ENCODE results near the gene HMX1.

The HMX1 gene

GRCh38 chr4:8850074-8850829 is 21.4 kb downstream of the HMX1 start:
- no peak for TF ChIP-seq CTCF (IDR thresholded peaks at IDR 0.05; ENCODE audit: extremely low read depth, missing control alignments)
- DNase-seq (ENCODE audit: low spot score), result no peak

- DNase-seq (ENCODE audit: low spot score), result no peak
- TF ChIP-seq CTCF (IDR thresholded peaks at IDR 0.05; ENCODE audit: extremely low read depth, missing control alignments), result no peak
Observed at GRCh38 chr4:8849266-8850073, 22.2 kb downstream of the HMX1 start.

- no peak for DNase-seq (ENCODE audit: low spot score)
- no peak for TF ChIP-seq CTCF (IDR thresholded peaks at IDR 0.05; ENCODE audit: extremely low read depth, missing control alignments)
Observed at GRCh38 chr4:8848507-8849265, 23.0 kb downstream of the HMX1 start.

GRCh38 chr4:8847764-8848163 is 23.9 kb downstream of the HMX1 start:
- TF ChIP-seq CTCF (IDR thresholded peaks at IDR 0.05; ENCODE audit: extremely low read depth, missing control alignments), result no peak
- DNase-seq (ENCODE audit: low spot score), result no peak

GRCh38 chr4:8847331-8847730 is 24.3 kb downstream of the HMX1 start:
- TF ChIP-seq CTCF (IDR thresholded peaks at IDR 0.05; ENCODE audit: extremely low read depth, missing control alignments), result no peak
- DNase-seq (ENCODE audit: low spot score), result no peak

GRCh38 chr4:8846826-8847225 is 24.8 kb downstream of the HMX1 start:
- TF ChIP-seq CTCF (IDR thresholded peaks at IDR 0.05; ENCODE audit: extremely low read depth, missing control alignments), result no peak
- DNase-seq (ENCODE audit: low spot score), result no peak
